GM19025 (cell line): ENCODE results near the gene IL17D.

Experiments used
- ATAC-seq: cut with Tn5 transposase; IDR thresholded peaks from one replicate; pipeline ENCODE4 v1.9.1; 2021; ENCODE audit warnings: mild to moderate bottlenecking, low read depth, moderate library complexity; ENCODE audit not compliant: unreplicated experiment

The IL17D gene

GRCh38 chr13:20769834-20770233, 66.3 kb downstream of the IL17D start:
- ATAC-seq, result no peak
